ENCODE data around the gene P3H2.

DNA sequence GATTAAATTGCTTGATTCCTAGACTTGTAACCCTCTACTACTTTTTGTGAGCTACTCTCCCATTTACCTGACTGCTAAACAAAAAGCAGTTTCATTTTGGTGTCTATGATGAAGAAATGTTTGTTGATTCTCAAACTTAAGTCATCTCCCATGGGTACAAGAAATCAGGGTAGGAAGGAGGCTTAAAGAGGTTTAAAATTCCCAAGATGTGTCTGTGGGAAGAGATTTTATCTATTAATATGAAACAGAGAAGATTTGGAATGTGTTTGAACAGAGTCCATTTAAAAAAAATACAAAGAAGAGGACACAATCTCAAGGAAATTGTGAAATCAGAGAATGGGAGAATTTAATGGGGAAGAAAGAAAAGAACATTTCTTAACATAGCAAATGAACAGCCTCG is 14.8 kb downstream of the P3H2 start:
- TF ChIP-seq, protein P1, sequence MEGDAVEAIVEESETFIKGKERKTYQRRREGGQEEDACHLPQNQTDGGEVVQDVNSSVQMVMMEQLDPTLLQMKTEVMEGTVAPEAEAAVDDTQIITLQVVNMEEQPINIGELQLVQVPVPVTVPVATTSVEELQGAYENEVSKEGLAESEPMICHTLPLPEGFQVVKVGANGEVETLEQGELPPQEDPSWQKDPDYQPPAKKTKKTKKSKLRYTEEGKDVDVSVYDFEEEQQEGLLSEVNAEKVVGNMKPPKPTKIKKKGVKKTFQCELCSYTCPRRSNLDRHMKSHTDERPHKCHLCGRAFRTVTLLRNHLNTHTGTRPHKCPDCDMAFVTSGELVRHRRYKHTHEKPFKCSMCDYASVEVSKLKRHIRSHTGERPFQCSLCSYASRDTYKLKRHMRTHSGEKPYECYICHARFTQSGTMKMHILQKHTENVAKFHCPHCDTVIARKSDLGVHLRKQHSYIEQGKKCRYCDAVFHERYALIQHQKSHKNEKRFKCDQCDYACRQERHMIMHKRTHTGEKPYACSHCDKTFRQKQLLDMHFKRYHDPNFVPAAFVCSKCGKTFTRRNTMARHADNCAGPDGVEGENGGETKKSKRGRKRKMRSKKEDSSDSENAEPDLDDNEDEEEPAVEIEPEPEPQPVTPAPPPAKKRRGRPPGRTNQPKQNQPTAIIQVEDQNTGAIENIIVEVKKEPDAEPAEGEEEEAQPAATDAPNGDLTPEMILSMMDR (IDR thresholded peaks at IDR 0.05), result no peak
- TF ChIP-seq EZH2 (IDR thresholded peaks at IDR 0.05; ENCODE audit: borderline replicate concordance, insufficient read depth, low read depth, low read length, poor library complexity, severe bottlenecking), result no peak

All from B cell (primary cell).